Naive B cell (primary cell): Measurements from ENCODE around the gene CHRM3. TPM values are rescaled to one million over a fixed set of nuclear protein-coding genes. Genes with fewer than 3 reads are reported as not detected.

ENCODE experiments used
- ATAC-seq, 2 donors: fragments of 150-1000 bp; cut with Tn5 transposase; 2 replicates each; pipeline ENCODE4 v1.10.0; 2021; ENCODE audit warnings: low read depth in 2 of 2, mild to moderate bottlenecking in 2 of 2, moderate library complexity in 2 of 2
- DNase-seq: peaks from one replicate; pipeline ENCODE4 v3.0.0; 2022
- H3K27ac Mint-ChIP-seq, 6 donors: one replicate each; pipeline ENCODE4 v1.8.0; 2020 to 2022; ENCODE audit warnings: mild to moderate bottlenecking in 6 of 6, mixed read lengths in 6 of 6, moderate library complexity in 5 of 6, inconsistent platforms in 2 of 6
- H3K27me3 Mint-ChIP-seq, 3 donors: one replicate each; pipeline ENCODE4 v1.8.0; 2021 to 2022; ENCODE audit warnings: mixed read lengths in 3 of 3, mild to moderate bottlenecking in 1 of 3
- H3K36me3 Mint-ChIP-seq, 2 donors: one replicate each; pipeline ENCODE4 v1.8.0; 2020 to 2022; ENCODE audit warnings: mixed read lengths in 2 of 2, inconsistent platforms in 1 of 2, mild to moderate bottlenecking in 1 of 2
- H3K4me1 Mint-ChIP-seq, 3 donors: one replicate each; pipeline ENCODE4 v1.8.0; 2020 to 2022; ENCODE audit warnings: mixed read lengths in 3 of 3, inconsistent platforms in 1 of 3, mild to moderate bottlenecking in 1 of 3, moderate library complexity in 1 of 3
- H3K4me3 Mint-ChIP-seq, 8 donors: one replicate each; pipeline ENCODE4 v1.8.0; 2020 to 2022; ENCODE audit warnings: mild to moderate bottlenecking in 8 of 8, mixed read lengths in 8 of 8, moderate library complexity in 8 of 8, inconsistent platforms in 2 of 8
- H3K9me3 Mint-ChIP-seq, 7 donors: one replicate each; pipeline ENCODE4 v1.8.0; 2020 to 2022; ENCODE audit warnings: mixed read lengths in 7 of 7, mild to moderate bottlenecking in 5 of 7, inconsistent platforms in 2 of 7, moderate library complexity in 1 of 7
- polyA plus RNA-seq, 6 donors: library from polyadenylated mRNA; unstranded; fragments of 300-500 nt; fragmentation: Illumina TruSeq; gene quantifications; one replicate each; pipeline ENCODE4 v1.2.3, GENCODE V29; 2021; ENCODE audit warnings: low read depth in 6 of 6

Gene CHRM3
- polyA plus RNA-seq, 6 donors from 2014 or later: 0.44 TPM; not detected in 5

DNA sequence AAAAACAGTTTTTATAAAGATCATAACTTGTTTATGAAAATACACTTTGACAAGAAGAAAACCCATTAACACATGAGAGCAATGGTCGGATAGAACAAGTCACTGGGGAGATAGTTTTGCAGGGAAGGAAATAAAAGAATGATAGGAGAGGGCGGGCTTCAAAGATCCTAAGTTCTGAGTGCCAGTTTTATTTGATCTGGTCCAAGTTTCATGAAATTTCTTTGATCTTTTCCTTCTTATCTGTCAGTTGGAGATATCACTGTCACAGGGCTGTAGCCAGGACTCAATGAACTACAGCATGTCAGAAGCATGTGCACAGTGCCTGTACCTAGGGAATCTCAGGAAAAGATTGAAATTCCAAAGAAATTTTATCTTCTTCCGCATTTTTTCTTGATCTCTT lies 36.5 kb downstream of the CHRM3 start:
- Mint-ChIP-seq H3K9me3 (peaks cover 0 to 6% (median 0%) of the 10 kb centered on the region in 7 donors), H3K4me1 (no peaks in the 10 kb centered on the region), H3K27me3 (no peaks in the 10 kb centered on the region), H3K4me3 (no peak overlapping the region), H3K27ac (no peak overlapping the region), H3K36me3 (no peaks in the 10 kb centered on the region)
- DNase-seq (no peak), ATAC-seq (no peak)

DNA sequence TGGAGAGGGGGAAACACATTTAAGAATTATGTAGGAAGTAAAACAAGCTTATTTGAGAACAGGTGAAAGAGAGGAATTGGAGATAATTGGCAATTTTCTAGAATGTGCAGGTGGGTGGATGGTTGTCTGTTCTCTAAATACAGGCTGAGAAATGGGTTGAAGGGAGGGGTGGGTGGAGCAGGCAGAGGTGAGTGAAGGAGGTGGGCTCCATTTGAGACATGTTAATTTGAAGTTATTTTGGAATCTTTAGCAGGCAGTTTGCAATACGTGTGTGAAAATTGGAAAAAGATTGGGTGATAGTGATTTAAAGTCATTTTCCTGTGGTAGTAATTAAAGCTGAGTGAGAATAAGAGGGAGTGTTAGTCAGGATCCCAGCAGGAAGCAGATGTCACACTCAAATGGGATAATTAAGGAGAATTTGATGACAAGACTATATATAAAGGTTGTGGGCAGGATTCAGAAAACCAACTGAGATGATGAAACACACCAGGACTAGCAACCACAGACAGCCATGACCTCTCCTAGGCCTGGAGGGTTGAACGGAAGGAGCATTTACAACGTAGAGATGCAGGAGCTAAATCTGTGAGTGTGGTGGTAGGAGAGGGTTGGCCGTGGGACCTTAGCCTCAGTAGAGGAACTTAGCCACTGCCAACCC lies 40.6 kb downstream of the CHRM3 start:
- no peaks in the 10 kb centered on the region for H3K36me3 Mint-ChIP-seq
- peaks cover 0 to 9% (median 2%) of the 10 kb centered on the region in 7 donors for H3K9me3 Mint-ChIP-seq
- no peak overlapping the region for H3K4me3 Mint-ChIP-seq
- DNase-seq (no peak), ATAC-seq (no peak)
- H3K4me1 Mint-ChIP-seq: no peaks in the 10 kb centered on the region
- H3K27me3 Mint-ChIP-seq: no peaks in the 10 kb centered on the region
- no peak overlapping the region for H3K27ac Mint-ChIP-seq

DNA sequence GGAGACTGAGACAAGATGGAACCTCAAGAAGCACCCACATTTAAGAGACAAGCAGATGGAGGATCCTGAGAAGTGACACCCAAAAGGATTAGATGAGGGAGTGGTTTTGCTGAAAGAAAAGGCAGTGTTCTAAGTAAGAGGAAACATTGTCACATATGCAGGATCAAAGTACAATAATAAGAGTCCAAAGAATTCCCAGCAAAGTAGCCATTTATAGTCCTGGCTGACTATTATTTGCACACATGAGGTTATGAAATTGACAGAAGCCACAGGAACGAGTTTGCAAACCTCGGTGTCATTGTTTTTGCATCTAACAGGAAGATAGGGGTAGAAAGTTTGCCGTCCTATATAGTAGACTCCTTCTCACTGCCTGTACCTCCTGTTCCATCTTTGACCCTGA lies 41.3 kb downstream of the CHRM3 start:
- Mint-ChIP-seq H3K4me1 (no peaks in the 10 kb centered on the region), H3K27ac (no peak overlapping the region), H3K36me3 (no peaks in the 10 kb centered on the region), H3K4me3 (no peak overlapping the region), H3K9me3 (peaks cover 0 to 10% (median 2%) of the 10 kb centered on the region in 7 donors), H3K27me3 (no peaks in the 10 kb centered on the region)
- no peak for DNase-seq
- ATAC-seq: no peak

DNA sequence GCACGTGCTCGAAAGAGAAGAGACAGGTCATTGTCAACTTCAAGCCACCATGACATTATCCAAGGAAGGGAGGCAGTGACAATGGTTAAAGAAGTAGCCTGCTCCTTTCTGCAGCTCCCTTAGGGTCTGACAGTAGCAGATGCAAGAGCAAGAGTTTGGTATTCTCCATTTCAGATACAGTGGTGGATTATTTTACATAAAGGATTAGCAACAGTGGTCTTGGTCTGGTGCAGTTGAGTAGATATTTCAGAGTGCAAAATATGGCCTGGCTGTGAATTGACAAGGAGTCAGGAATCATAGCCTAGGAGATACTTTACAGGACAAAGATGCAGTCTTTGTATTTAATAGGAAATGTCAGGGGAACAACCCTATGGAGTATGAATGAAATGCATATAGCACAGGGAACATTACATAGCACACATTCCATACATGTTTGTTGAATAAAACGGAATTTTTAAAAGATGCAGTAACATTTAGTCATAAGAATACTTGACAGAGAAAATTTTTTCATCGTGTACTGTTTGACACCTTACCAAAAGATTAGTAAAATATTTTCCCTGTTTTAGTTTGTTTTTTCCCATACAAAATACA lies 41.8 kb downstream of the CHRM3 start:
- no peak overlapping the region for H3K4me3 Mint-ChIP-seq
- no peaks in the 10 kb centered on the region for H3K27me3 Mint-ChIP-seq
- no peaks in the 10 kb centered on the region for H3K36me3 Mint-ChIP-seq
- H3K9me3 Mint-ChIP-seq: peaks cover 0 to 10% (median 2%) of the 10 kb centered on the region in 7 donors
- no peaks in the 10 kb centered on the region for H3K4me1 Mint-ChIP-seq
- ATAC-seq: no peak
- DNase-seq: no peak
- H3K27ac Mint-ChIP-seq: no peak overlapping the region

DNA sequence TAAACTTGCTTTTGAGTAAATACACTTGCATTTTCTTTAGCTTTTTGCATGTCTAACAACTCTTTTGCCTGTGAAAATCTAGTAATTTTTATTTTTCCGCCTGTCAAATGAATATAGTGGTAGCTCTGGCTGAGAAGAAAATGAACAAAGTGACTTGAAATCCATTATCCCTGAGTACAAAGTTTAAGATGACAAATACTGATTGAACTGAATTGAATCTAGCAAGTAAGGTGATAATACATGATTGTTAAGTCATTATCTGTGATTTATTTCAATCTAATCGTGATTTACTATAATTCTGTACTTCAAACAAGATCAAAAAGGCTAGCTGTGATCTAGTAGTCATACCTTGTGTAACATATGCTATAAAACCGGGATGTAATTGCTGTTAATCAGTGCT lies 42.8 kb downstream of the CHRM3 start:
- no peak for DNase-seq
- H3K27me3 Mint-ChIP-seq: no peaks in the 10 kb centered on the region
- H3K27ac Mint-ChIP-seq: no peak overlapping the region
- H3K4me1 Mint-ChIP-seq: no peaks in the 10 kb centered on the region
- no peak for ATAC-seq
- peaks cover 0 to 10% (median 2%) of the 10 kb centered on the region in 7 donors for H3K9me3 Mint-ChIP-seq
- H3K4me3 Mint-ChIP-seq: no peak overlapping the region
- no peaks in the 10 kb centered on the region for H3K36me3 Mint-ChIP-seq

DNA sequence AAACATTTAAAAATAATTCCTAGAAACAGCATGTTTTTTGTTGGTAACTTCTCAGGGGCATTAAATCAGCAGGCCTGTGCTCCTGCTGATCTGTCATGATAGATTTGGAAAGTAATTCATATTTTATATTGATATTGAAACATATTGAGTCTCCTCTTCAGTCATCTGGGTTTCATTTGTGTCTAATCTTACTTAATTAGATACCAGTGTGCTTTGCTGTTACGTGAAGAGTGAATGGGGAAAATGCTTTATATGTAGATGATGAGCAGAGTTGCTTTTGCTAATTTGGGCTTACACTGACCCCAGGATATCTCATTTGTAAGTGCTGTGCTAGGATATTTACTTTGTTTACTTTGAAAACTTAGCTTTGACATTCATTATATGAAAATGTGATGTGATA lies 45.9 kb downstream of the CHRM3 start:
- no peak for DNase-seq
- Mint-ChIP-seq H3K27me3 (no peaks in the 10 kb centered on the region), H3K4me3 (no peak overlapping the region), H3K27ac (no peak overlapping the region), H3K4me1 (no peaks in the 10 kb centered on the region), H3K36me3 (no peaks in the 10 kb centered on the region), H3K9me3 (peaks cover 0 to 9% (median 2%) of the 10 kb centered on the region in 7 donors)
- ATAC-seq: no peak

DNA sequence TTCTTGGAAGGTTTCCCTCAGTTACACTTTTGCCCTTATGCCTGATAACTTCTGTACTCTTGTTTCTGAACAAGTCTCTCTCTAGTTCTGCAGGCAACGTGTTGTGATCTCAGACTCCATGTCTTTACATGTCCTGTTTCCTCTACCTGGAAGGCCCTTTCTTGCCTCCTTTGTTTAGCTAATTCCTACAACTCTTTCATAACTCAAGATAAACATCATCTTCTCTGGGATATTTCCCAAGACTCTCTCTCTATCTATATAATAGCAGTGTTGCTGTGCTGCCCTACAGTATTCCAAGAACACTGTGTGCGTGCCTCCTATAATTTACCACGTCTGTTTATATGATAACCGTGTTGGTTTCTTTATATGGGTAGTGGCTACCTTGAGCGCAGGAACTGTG lies 47.8 kb downstream of the CHRM3 start:
- Mint-ChIP-seq H3K4me3 (no peak overlapping the region), H3K27ac (no peak overlapping the region), H3K27me3 (no peaks in the 10 kb centered on the region), H3K9me3 (peaks cover 0 to 10% (median 2%) of the 10 kb centered on the region in 7 donors), H3K36me3 (no peaks in the 10 kb centered on the region), H3K4me1 (no peaks in the 10 kb centered on the region)
- no peak for ATAC-seq
- no peak for DNase-seq
